Measurements from ENCODE around the gene SERPINA4. TPM values are rescaled to one million over a fixed set of nuclear protein-coding genes. Genes with fewer than 3 reads are reported as not detected.

Gene SERPINA4
- total RNA-seq, 5 donors from 2014 or later (not counting 1 experiment from before 2014, with no cell fraction given): 0.22 TPM; not detected in 4

DNA sequence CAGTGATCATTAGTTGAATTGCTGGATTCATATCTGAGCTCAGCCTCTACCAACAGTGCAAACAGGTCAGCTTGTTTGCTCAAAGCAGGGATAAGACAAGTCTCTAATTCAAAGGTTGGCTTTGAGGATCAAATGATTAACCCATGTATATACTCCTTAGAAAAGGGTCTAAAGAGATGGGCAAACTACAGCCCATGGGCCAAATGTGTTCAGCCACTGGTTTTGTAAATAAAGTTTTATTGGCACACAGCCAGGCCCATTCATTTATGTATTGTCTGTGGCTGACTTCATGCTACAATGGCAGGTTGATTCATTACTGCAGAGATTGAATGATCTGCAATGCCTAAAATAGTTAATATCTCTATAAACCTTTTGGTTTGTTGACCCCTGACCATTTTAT, 3.1 kb downstream of the SERPINA4 start:
- Mint-ChIP-seq H3K36me3 (no peaks in the 10 kb centered on the region), H3K9me3 (peaks cover 0 to 3% (median 0%) of the 10 kb centered on the region in 3 donors), H3K4me1 (no peaks in the 10 kb centered on the region), H3K4me3 (no peak overlapping the region), H3K27ac (no peak overlapping the region), H3K27me3 (peaks cover 8 to 15% of the 10 kb centered on the region in 2 donors)
- DNase-seq (no peak), ATAC-seq (replicated peaks in 1 of 4) (no peak)
- Histone ChIP-seq H3K4me1 (ENCODE audit: control insufficient read depth in 1 of 2, extremely low read depth in 1 of 2, insufficient read depth in 2 of 2, low read length in 2 of 2) (no peaks in the 10 kb centered on the region), H3K27ac (ENCODE audit: low read length) (no peak overlapping the region), H3K36me3 (ENCODE audit: control insufficient read depth in 2 of 2, extremely low read depth in 1 of 2, insufficient read depth in 1 of 2, low read length in 1 of 2) (no peaks in the 10 kb centered on the region), H3K4me3 (ENCODE audit: control insufficient read depth in 1 of 2, extremely low read depth in 1 of 2, low read length in 1 of 2) (no peak overlapping the region), H3K9me3 (no peaks in the 10 kb centered on the region), H3K27me3 (replicated peaks in 1 of 2; ENCODE audit: control insufficient read depth in 2 of 2, extremely low read depth in 1 of 2, insufficient read depth in 2 of 2, low read length in 1 of 2) (peaks cover 0 to 28% of the 10 kb centered on the region in 2 experiments)
- CTCF ChIA-PET: interaction anchor here in 1 of 2 donors (0.6 kb wide), 1 partner anchor 50 kb away, joined by 4 read pairs; no protein-coding TSS in a partner anchor
- POLR2A ChIA-PET: no interaction called here

DNA sequence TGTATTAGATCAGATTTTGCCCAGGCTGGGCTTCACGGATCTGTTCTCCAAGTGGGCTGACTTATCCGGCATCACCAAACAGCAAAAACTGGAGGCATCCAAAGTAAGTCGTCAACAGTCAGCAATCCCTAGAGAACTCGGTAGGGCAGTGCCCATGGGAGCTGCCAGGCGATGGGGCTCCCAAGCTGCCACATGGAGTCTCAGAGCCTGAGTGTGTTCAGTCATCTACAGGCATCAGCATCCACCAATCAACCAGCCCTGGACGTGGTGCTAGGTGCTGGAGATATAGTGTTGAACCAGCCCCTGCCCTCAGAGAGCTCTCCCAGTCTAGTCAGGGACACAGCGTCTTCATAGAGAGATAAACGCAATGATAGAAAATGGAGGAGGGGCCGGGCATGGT, 6.9 kb downstream of the SERPINA4 start:
- ChIA-PET POLR2A (no interaction called here), CTCF (interaction anchor here in 1 of 2 donors (0.6 kb wide), 1 partner anchor 793 kb away, joined by 3 read pairs; no protein-coding TSS in a partner anchor)
- Mint-ChIP-seq H3K27ac (no peak overlapping the region), H3K27me3 (peaks cover 7 to 12% of the 10 kb centered on the region in 2 donors), H3K4me1 (no peaks in the 10 kb centered on the region), H3K4me3 (no peak overlapping the region), H3K9me3 (peaks cover 0 to 3% (median 0%) of the 10 kb centered on the region in 3 donors), H3K36me3 (no peaks in the 10 kb centered on the region)
- H3K27me3 ChIP-seq (replicated peaks in 1 of 2; ENCODE audit: control insufficient read depth in 2 of 2, extremely low read depth in 1 of 2, insufficient read depth in 2 of 2, low read length in 1 of 2): peaks cover 0 to 21% of the 10 kb centered on the region in 2 experiments
- H3K27ac ChIP-seq (ENCODE audit: low read length): no peak overlapping the region
- no peaks in the 10 kb centered on the region for H3K36me3 ChIP-seq (ENCODE audit: control insufficient read depth in 2 of 2, extremely low read depth in 1 of 2, insufficient read depth in 1 of 2, low read length in 1 of 2)
- H3K9me3 ChIP-seq: no peaks in the 10 kb centered on the region
- no peaks in the 10 kb centered on the region for H3K4me1 ChIP-seq (ENCODE audit: control insufficient read depth in 1 of 2, extremely low read depth in 1 of 2, insufficient read depth in 2 of 2, low read length in 2 of 2)
- DNase-seq: no peak
- WGBS (ENCODE audit: insufficient coverage): 89% methylated on average over 5 of the region's 9 CpGs
- no peak overlapping the region for H3K4me3 ChIP-seq (ENCODE audit: control insufficient read depth in 1 of 2, extremely low read depth in 1 of 2, low read length in 1 of 2)
- no peak for ATAC-seq (replicated peaks in 1 of 4)

DNA sequence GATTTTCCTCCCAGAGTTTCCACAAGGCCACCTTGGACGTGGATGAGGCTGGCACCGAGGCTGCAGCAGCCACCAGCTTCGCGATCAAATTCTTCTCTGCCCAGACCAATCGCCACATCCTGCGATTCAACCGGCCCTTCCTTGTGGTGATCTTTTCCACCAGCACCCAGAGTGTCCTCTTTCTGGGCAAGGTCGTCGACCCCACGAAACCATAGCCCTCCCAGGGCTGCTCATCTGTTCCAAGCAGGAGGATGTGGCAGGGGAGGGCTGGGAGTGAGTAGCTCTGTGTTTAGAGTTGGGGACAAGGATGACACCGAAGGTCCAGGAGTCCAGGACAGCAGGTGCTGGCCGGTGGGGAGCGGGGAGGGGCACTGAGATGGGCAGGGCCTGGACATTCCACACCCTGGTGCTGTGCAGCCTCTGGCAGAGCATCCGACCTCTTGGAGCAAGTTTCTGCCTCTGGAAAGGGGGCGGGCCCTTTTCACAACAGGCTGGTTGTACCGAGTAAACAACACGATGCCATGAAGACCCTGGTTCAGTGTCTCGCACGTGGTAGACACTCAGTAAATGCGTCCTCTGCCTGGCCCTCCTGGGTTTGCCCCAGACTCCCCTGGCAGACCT, 8.2 kb downstream of the SERPINA4 start:
- H3K9me3 ChIP-seq: no peaks in the 10 kb centered on the region
- no peaks in the 10 kb centered on the region for H3K4me1 ChIP-seq (ENCODE audit: control insufficient read depth in 1 of 2, extremely low read depth in 1 of 2, insufficient read depth in 2 of 2, low read length in 2 of 2)
- no peaks in the 10 kb centered on the region for H3K36me3 ChIP-seq (ENCODE audit: control insufficient read depth in 2 of 2, extremely low read depth in 1 of 2, insufficient read depth in 1 of 2, low read length in 1 of 2)
- peaks cover 0 to 17% of the 10 kb centered on the region in 2 experiments for H3K27me3 ChIP-seq (replicated peaks in 1 of 2; ENCODE audit: control insufficient read depth in 2 of 2, extremely low read depth in 1 of 2, insufficient read depth in 2 of 2, low read length in 1 of 2)
- peaks cover 0 to 3% (median 0%) of the 10 kb centered on the region in 3 donors for H3K9me3 Mint-ChIP-seq
- ChIA-PET POLR2A (interaction anchor here in 1 of 2 donors (0.6 kb wide), 1 partner anchor 160 kb away, joined by 9 read pairs; no protein-coding TSS in a partner anchor), CTCF (no interaction called here)
- ATAC-seq (replicated peaks in 1 of 4) (no peak), DNase-seq (no peak)
- no peak overlapping the region for H3K4me3 ChIP-seq (ENCODE audit: control insufficient read depth in 1 of 2, extremely low read depth in 1 of 2, low read length in 1 of 2)
- no peaks in the 10 kb centered on the region for H3K4me1 Mint-ChIP-seq
- no peaks in the 10 kb centered on the region for H3K36me3 Mint-ChIP-seq
- no peak overlapping the region for H3K4me3 Mint-ChIP-seq
- H3K27me3 Mint-ChIP-seq: peaks cover 9 to 10% of the 10 kb centered on the region in 2 donors
- no peak overlapping the region for H3K27ac Mint-ChIP-seq
- H3K27ac ChIP-seq (ENCODE audit: low read length): no peak overlapping the region
- WGBS (ENCODE audit: insufficient coverage): 77% methylated on average over 17 of the region's 20 CpGs

DNA sequence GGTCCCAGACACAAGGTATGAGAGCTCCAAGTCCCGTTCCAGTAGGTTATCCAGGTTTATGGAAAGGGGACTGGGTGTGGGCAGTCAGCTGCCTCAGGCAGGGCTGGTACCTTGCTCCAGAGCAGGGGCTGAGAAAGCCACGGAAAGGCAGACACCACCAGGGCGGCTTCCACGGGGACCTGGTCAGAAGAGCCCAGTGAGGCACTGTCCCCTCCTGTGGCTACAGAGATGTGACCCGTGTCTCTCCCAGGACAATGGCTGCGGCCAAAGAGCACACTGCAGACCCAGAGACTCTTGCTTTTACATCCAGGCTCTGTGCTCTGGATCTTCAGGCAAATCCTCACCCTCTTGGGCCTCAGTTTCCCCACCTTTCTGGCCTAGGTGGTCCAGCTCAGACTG, 8.8 kb downstream of the SERPINA4 start:
- Mint-ChIP-seq H3K4me3 (no peak overlapping the region), H3K4me1 (no peaks in the 10 kb centered on the region), H3K36me3 (no peaks in the 10 kb centered on the region), H3K9me3 (no peaks in the 10 kb centered on the region), H3K27me3 (peaks cover 9 to 10% of the 10 kb centered on the region in 2 donors), H3K27ac (no peak overlapping the region)
- CTCF ChIA-PET: no interaction called here
- Histone ChIP-seq H3K27me3 (replicated peaks in 1 of 2; ENCODE audit: control insufficient read depth in 2 of 2, extremely low read depth in 1 of 2, insufficient read depth in 2 of 2, low read length in 1 of 2) (peaks cover 0 to 19% of the 10 kb centered on the region in 2 experiments), H3K27ac (ENCODE audit: low read length) (no peak overlapping the region), H3K9me3 (no peaks in the 10 kb centered on the region), H3K4me3 (ENCODE audit: control insufficient read depth in 1 of 2, extremely low read depth in 1 of 2, low read length in 1 of 2) (no peak overlapping the region), H3K36me3 (ENCODE audit: control insufficient read depth in 2 of 2, extremely low read depth in 1 of 2, insufficient read depth in 1 of 2, low read length in 1 of 2) (no peaks in the 10 kb centered on the region), H3K4me1 (ENCODE audit: control insufficient read depth in 1 of 2, extremely low read depth in 1 of 2, insufficient read depth in 2 of 2, low read length in 2 of 2) (no peaks in the 10 kb centered on the region)
- DNase-seq (no peak), ATAC-seq (replicated peaks in 1 of 4) (no peak)
- 87% methylated on average over 3 of the region's 6 CpGs for WGBS (ENCODE audit: insufficient coverage)
- POLR2A ChIA-PET: no interaction called here

DNA sequence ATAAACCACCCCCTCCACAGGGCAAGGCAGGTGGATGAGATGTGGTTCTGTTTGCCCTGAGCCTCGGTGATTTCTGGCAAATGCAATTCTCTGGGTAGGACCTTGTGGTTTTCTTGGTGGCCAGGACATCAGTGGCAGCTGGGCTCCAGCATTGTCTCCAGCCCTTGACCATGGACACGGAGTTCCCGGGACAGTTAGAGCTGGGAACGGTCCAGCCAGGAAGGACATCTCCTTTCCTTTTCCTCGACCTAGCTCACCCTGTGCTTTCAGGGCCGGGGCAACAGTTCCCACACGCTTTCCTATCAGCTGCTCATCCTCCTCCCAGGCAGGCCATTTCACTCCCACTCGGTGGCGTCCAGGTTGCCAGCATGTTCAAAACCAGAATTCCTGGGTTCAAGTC, 9.2 kb downstream of the SERPINA4 start:
- H3K27ac Mint-ChIP-seq: no peak overlapping the region
- Histone ChIP-seq H3K4me3 (ENCODE audit: control insufficient read depth in 1 of 2, extremely low read depth in 1 of 2, low read length in 1 of 2) (no peak overlapping the region), H3K4me1 (ENCODE audit: control insufficient read depth in 1 of 2, extremely low read depth in 1 of 2, insufficient read depth in 2 of 2, low read length in 2 of 2) (no peaks in the 10 kb centered on the region), H3K9me3 (no peaks in the 10 kb centered on the region), H3K27me3 (replicated peaks in 1 of 2; ENCODE audit: control insufficient read depth in 2 of 2, extremely low read depth in 1 of 2, insufficient read depth in 2 of 2, low read length in 1 of 2) (peaks cover 0 to 19% of the 10 kb centered on the region in 2 experiments), H3K36me3 (ENCODE audit: control insufficient read depth in 2 of 2, extremely low read depth in 1 of 2, insufficient read depth in 1 of 2, low read length in 1 of 2) (no peaks in the 10 kb centered on the region), H3K27ac (ENCODE audit: low read length) (no peak overlapping the region)
- ChIA-PET CTCF (no interaction called here), POLR2A (no interaction called here)
- H3K27me3 Mint-ChIP-seq: peaks cover 9 to 10% of the 10 kb centered on the region in 2 donors
- no peak overlapping the region for H3K4me3 Mint-ChIP-seq
- no peak for DNase-seq
- no peak for ATAC-seq (replicated peaks in 1 of 4)
- H3K9me3 Mint-ChIP-seq: no peaks in the 10 kb centered on the region
- H3K36me3 Mint-ChIP-seq: no peaks in the 10 kb centered on the region
- H3K4me1 Mint-ChIP-seq: no peaks in the 10 kb centered on the region
- 85% methylated on average over 7 of the region's 9 CpGs for WGBS (ENCODE audit: insufficient coverage)

DNA sequence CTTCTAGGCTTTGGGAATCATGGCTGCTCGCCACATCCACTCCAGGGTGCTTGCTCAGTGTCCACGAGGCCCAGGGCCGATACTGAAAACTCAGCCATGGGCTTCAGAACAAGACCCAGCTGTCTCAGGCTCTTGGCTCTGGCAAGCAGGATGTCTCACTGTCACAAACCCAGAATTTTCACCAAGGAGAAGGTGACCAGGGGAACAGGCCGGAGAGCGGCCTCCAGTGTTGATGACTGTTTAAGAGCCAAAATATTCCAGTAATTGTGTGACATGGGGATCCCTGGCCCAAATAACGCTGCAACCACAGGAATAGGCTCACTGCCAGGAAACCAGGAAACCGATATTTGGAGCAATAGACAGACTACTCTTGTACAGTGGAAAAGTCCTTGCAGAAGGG, 10.2 kb downstream of the SERPINA4 start:
- POLR2A ChIA-PET: interaction anchor here in 1 of 2 donors (0.6 kb wide), 1 partner anchor 64 kb away, joined by 3 read pairs; no protein-coding TSS in a partner anchor
- H3K4me1 ChIP-seq (ENCODE audit: control insufficient read depth in 1 of 2, extremely low read depth in 1 of 2, insufficient read depth in 2 of 2, low read length in 2 of 2): no peaks in the 10 kb centered on the region
- no peaks in the 10 kb centered on the region for H3K36me3 Mint-ChIP-seq
- no peaks in the 10 kb centered on the region for H3K36me3 ChIP-seq (ENCODE audit: control insufficient read depth in 2 of 2, extremely low read depth in 1 of 2, insufficient read depth in 1 of 2, low read length in 1 of 2)
- H3K4me3 ChIP-seq (ENCODE audit: control insufficient read depth in 1 of 2, extremely low read depth in 1 of 2, low read length in 1 of 2): no peak overlapping the region
- H3K9me3 ChIP-seq: no peaks in the 10 kb centered on the region
- 64% methylated on average over 6 of the region's 7 CpGs for WGBS (ENCODE audit: insufficient coverage)
- DNase-seq (no peak), ATAC-seq (replicated peaks in 1 of 4) (no peak)
- H3K27me3 Mint-ChIP-seq: peaks cover 9 to 10% of the 10 kb centered on the region in 2 donors
- no peak overlapping the region for H3K27ac Mint-ChIP-seq
- H3K9me3 Mint-ChIP-seq: no peaks in the 10 kb centered on the region
- CTCF ChIA-PET: no interaction called here
- no peak overlapping the region for H3K4me3 Mint-ChIP-seq
- H3K27me3 ChIP-seq (replicated peaks in 1 of 2; ENCODE audit: control insufficient read depth in 2 of 2, extremely low read depth in 1 of 2, insufficient read depth in 2 of 2, low read length in 1 of 2): peaks cover 0 to 21% of the 10 kb centered on the region in 2 experiments
- no peak overlapping the region for H3K27ac ChIP-seq (ENCODE audit: low read length)
- H3K4me1 Mint-ChIP-seq: no peaks in the 10 kb centered on the region

Data from T-cell (primary cell).